ENCODE measurements around the gene GADD45G.

DNA sequence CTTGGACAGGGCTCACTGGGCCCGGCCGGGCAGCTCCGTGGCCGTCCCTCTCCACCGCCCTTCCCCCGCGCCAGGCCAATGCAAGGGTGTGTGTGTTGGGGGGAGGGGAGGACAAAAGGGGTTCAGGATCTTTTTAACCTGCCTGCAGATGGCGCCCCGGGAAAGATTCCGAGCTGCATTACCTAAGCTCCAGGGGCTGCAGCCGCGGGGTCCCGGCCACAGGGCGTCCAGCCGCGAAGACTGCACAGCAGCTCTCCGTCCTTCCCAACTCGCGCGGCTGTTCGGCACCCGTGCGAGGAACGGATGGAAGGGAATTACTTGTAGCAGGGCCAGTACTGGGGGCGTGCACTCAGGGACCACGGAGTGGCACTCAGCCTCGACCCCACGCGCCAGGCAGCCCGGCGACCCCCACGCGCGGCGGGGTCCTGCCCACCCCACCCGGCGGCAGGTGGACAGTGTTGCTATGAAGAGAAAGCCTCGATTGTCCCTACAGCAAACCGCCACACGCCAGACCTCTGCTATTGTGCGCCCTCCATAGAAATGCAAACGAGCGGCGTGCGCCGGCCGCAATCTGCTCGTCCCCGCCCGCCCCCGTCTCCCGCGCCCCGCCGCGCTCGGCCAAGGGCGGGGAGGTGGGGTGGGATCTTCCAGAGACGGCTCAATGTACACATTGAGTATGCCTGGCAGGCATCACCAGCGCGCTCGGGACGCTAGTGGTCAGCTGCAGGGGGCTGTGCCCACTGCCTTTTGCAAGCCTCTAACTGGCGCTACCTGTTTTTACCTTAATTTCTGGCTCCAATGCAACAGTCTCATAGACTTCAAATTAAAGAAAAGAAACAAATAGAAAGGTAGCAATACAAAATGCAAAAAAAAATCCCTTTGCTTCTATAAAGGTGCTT is 796 bp upstream of the GADD45G start:
- TF ChIP-seq, protein P1, sequence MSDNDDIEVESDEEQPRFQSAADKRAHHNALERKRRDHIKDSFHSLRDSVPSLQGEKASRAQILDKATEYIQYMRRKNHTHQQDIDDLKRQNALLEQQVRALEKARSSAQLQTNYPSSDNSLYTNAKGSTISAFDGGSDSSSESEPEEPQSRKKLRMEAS (IDR thresholded peaks at IDR 0.05; ENCODE audit: low read depth), result no peak
- TF ChIP-seq YY1 (IDR thresholded peaks at IDR 0.05; ENCODE audit: low read depth) (no peak), JUND (IDR thresholded peaks at IDR 0.05) (no peak), RFX5 (IDR thresholded peaks at IDR 0.05; ENCODE audit: low read length) (peak; percentile 54; the same call in 1 of the 2 replicates)
- TF ChIP-seq, protein P2, sequence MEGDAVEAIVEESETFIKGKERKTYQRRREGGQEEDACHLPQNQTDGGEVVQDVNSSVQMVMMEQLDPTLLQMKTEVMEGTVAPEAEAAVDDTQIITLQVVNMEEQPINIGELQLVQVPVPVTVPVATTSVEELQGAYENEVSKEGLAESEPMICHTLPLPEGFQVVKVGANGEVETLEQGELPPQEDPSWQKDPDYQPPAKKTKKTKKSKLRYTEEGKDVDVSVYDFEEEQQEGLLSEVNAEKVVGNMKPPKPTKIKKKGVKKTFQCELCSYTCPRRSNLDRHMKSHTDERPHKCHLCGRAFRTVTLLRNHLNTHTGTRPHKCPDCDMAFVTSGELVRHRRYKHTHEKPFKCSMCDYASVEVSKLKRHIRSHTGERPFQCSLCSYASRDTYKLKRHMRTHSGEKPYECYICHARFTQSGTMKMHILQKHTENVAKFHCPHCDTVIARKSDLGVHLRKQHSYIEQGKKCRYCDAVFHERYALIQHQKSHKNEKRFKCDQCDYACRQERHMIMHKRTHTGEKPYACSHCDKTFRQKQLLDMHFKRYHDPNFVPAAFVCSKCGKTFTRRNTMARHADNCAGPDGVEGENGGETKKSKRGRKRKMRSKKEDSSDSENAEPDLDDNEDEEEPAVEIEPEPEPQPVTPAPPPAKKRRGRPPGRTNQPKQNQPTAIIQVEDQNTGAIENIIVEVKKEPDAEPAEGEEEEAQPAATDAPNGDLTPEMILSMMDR (IDR thresholded peaks at IDR 0.05), result peak; percentile 44
